T-helper 1 cell treated with Interleukin-12 subunit alpha and Interleukin-12 subunit beta and Interleukin-4 antibody, amounts not matched to agents 30 μg/mL and 1 μg/mL, for 36 hours (primary cell): ENCODE results near the gene NPM1.
"Not testable (repeated sequence)": the region's sequence is repeated elsewhere in the genome, so short reads cannot be mapped to it uniquely, and the experiment has no call there.

Experiments
- H3K27ac Mint-ChIP-seq: one replicate; pipeline ENCODE4 v1.8.0; 2021; ENCODE audit warnings: mild to moderate bottlenecking, mixed read lengths
- H3K27me3 Mint-ChIP-seq: one replicate; pipeline ENCODE4 v1.8.0; 2021; ENCODE audit warnings: low read depth, mixed read lengths
- H3K36me3 Mint-ChIP-seq: one replicate; pipeline ENCODE4 v1.8.0; 2021; ENCODE audit warnings: low read depth, mixed read lengths
- H3K4me1 Mint-ChIP-seq: one replicate; pipeline ENCODE4 v1.8.0; 2021; ENCODE audit warnings: low read depth, mixed read lengths
- H3K4me3 Mint-ChIP-seq: one replicate; pipeline ENCODE4 v1.8.0; 2021; ENCODE audit warnings: mild to moderate bottlenecking, moderate library complexity, mixed read lengths
- H3K9me3 Mint-ChIP-seq: one replicate; pipeline ENCODE4 v1.8.0; 2021; ENCODE audit warnings: mixed read lengths

NPM1 gene

GRCh38 chr5:171387345-171387969, at the start of gene NPM1:
Gene NPM1 (plus strand): TSS chr5:171387849. CDS start chr5:171387949, 100 bp downstream.
- Mint-ChIP-seq H3K4me1 (peaks cover 39% of the 10 kb centered on the region), H3K9me3 (no peaks in the 10 kb centered on the region), H3K27me3 (peaks cover 7% of the 10 kb centered on the region), H3K36me3 (peaks cover 38% of the 10 kb centered on the region), H3K27ac (peak within 1 kb of the TSS; percentile 98), H3K4me3 (peak within 1 kb of the TSS; percentile 97)

- Mint-ChIP-seq H3K4me1 (no peaks in the 10 kb centered on the region), H3K27me3 (peaks cover 36% of the 10 kb centered on the region), H3K27ac (no peak overlapping the region), H3K4me3 (no peak overlapping the region), H3K9me3 (no peaks in the 10 kb centered on the region), H3K36me3 (no peaks in the 10 kb centered on the region)
Measured at GRCh38 chr5:171340042-171340441, 47.6 kb upstream of the NPM1 start.

- H3K4me1 Mint-ChIP-seq = no peaks in the 10 kb centered on the region
- H3K9me3 Mint-ChIP-seq = no peaks in the 10 kb centered on the region
- H3K36me3 Mint-ChIP-seq = no peaks in the 10 kb centered on the region
- peaks cover 32% of the 10 kb centered on the region for H3K27me3 Mint-ChIP-seq
- no peak overlapping the region for H3K27ac Mint-ChIP-seq
- no peak overlapping the region for H3K4me3 Mint-ChIP-seq
Measured at GRCh38 chr5:171340491-171340890, 47.2 kb upstream of the NPM1 start.

GRCh38 chr5:171342362-171343111, 45.1 kb upstream of the NPM1 start:
- peaks cover 14% of the 10 kb centered on the region for H3K27me3 Mint-ChIP-seq
- H3K27ac Mint-ChIP-seq = no peak overlapping the region
- no peak overlapping the region for H3K4me3 Mint-ChIP-seq
- H3K4me1 Mint-ChIP-seq = no peaks in the 10 kb centered on the region
- no peaks in the 10 kb centered on the region for H3K9me3 Mint-ChIP-seq
- no peaks in the 10 kb centered on the region for H3K36me3 Mint-ChIP-seq

- Mint-ChIP-seq H3K4me1 (no peaks in the 10 kb centered on the region), H3K4me3 (no peak overlapping the region), H3K36me3 (no peaks in the 10 kb centered on the region), H3K9me3 (no peaks in the 10 kb centered on the region), H3K27ac (peak overlapping the region; percentile 36), H3K27me3 (peaks cover 4% of the 10 kb centered on the region)
Measured at GRCh38 chr5:171344936-171345608, 42.6 kb upstream of the NPM1 start.

- no peaks in the 10 kb centered on the region for H3K4me1 Mint-ChIP-seq
- no peaks in the 10 kb centered on the region for H3K9me3 Mint-ChIP-seq
- no peak overlapping the region for H3K4me3 Mint-ChIP-seq
- H3K27ac Mint-ChIP-seq = no peak overlapping the region
- no peaks in the 10 kb centered on the region for H3K27me3 Mint-ChIP-seq
- H3K36me3 Mint-ChIP-seq = no peaks in the 10 kb centered on the region
Measured at GRCh38 chr5:171351536-171352073, 36.0 kb upstream of the NPM1 start.

- H3K27me3 Mint-ChIP-seq = no peaks in the 10 kb centered on the region
- H3K9me3 Mint-ChIP-seq = no peaks in the 10 kb centered on the region
- no peak overlapping the region for H3K4me3 Mint-ChIP-seq
- H3K36me3 Mint-ChIP-seq = no peaks in the 10 kb centered on the region
- H3K4me1 Mint-ChIP-seq = no peaks in the 10 kb centered on the region
- H3K27ac Mint-ChIP-seq = no peak overlapping the region
Measured at GRCh38 chr5:171355302-171355724, 32.3 kb upstream of the NPM1 start.

GRCh38 chr5:171357843-171358242, 29.8 kb upstream of the NPM1 start:
- no peaks in the 10 kb centered on the region for H3K4me1 Mint-ChIP-seq
- peaks cover 3% of the 10 kb centered on the region for H3K27me3 Mint-ChIP-seq
- no peak overlapping the region for H3K4me3 Mint-ChIP-seq
- H3K36me3 Mint-ChIP-seq = no peaks in the 10 kb centered on the region
- H3K27ac Mint-ChIP-seq = no peak overlapping the region
- H3K9me3 Mint-ChIP-seq = no peaks in the 10 kb centered on the region

GRCh38 chr5:171361151-171361550, 26.5 kb upstream of the NPM1 start:
- peaks cover 17% of the 10 kb centered on the region for H3K27me3 Mint-ChIP-seq
- H3K4me3 Mint-ChIP-seq, H3K9me3 Mint-ChIP-seq, H3K36me3 Mint-ChIP-seq, H3K4me1 Mint-ChIP-seq, H3K27ac Mint-ChIP-seq: not testable (repeated sequence)

GRCh38 chr5:171363249-171363648, 24.4 kb upstream of the NPM1 start:
- H3K4me3 Mint-ChIP-seq, H3K4me1 Mint-ChIP-seq: not testable (repeated sequence)

GRCh38 chr5:171363846-171364245, 23.8 kb upstream of the NPM1 start:
- no peak overlapping the region for H3K27ac Mint-ChIP-seq
- H3K4me1 Mint-ChIP-seq = no peaks in the 10 kb centered on the region
- H3K9me3 Mint-ChIP-seq = no peaks in the 10 kb centered on the region
- no peaks in the 10 kb centered on the region for H3K36me3 Mint-ChIP-seq
- no peak overlapping the region for H3K4me3 Mint-ChIP-seq
- H3K27me3 Mint-ChIP-seq = peaks cover 17% of the 10 kb centered on the region

More at GRCh38 chr5:171363249-171363648, 24.4 kb upstream of the NPM1 start:
- H3K36me3 Mint-ChIP-seq, H3K9me3 Mint-ChIP-seq, H3K27ac Mint-ChIP-seq: not testable (repeated sequence)
- H3K27me3 Mint-ChIP-seq = peaks cover 17% of the 10 kb centered on the region

GRCh38 chr5:171365351-171365750, 22.3 kb upstream of the NPM1 start:
- Mint-ChIP-seq H3K4me1 (no peaks in the 10 kb centered on the region), H3K36me3 (no peaks in the 10 kb centered on the region), H3K9me3 (no peaks in the 10 kb centered on the region), H3K27me3 (peaks cover 17% of the 10 kb centered on the region), H3K27ac (no peak overlapping the region), H3K4me3 (no peak overlapping the region)

GRCh38 chr5:171366645-171367044, 21.0 kb upstream of the NPM1 start:
- no peak overlapping the region for H3K4me3 Mint-ChIP-seq
- no peaks in the 10 kb centered on the region for H3K9me3 Mint-ChIP-seq
- peaks cover 17% of the 10 kb centered on the region for H3K27me3 Mint-ChIP-seq
- H3K36me3 Mint-ChIP-seq = no peaks in the 10 kb centered on the region
- H3K4me1 Mint-ChIP-seq = no peaks in the 10 kb centered on the region
- no peak overlapping the region for H3K27ac Mint-ChIP-seq

- H3K27me3 Mint-ChIP-seq = peaks cover 14% of the 10 kb centered on the region
- H3K27ac Mint-ChIP-seq = no peak overlapping the region
- no peak overlapping the region for H3K4me3 Mint-ChIP-seq
- H3K4me1 Mint-ChIP-seq = no peaks in the 10 kb centered on the region
- no peaks in the 10 kb centered on the region for H3K9me3 Mint-ChIP-seq
- H3K36me3 Mint-ChIP-seq = no peaks in the 10 kb centered on the region
Measured at GRCh38 chr5:171367424-171368370, 20.0 kb upstream of the NPM1 start.
